ENCODE measurements around the gene MYOD1. TPM values are rescaled to one million over a fixed set of nuclear protein-coding genes. Genes with fewer than 3 reads are reported as not detected.

Gene MYOD1
- total RNA-seq, 1 donor from 2014 or later = not detected

- DNase-seq (ENCODE audit: low spot score in 2 of 2) = no peak
These were observed 28.0 kb downstream of the MYOD1 start for GRCh38 chr11:17747131-17747955.

GRCh38 chr11:17748044-17748443, 28.7 kb downstream of the MYOD1 start:
- DNase-seq (ENCODE audit: low spot score in 2 of 2) (no peak), FAIRE-seq (no peak)

More at GRCh38 chr11:17747131-17747955, 28.0 kb downstream of the MYOD1 start:
- no peak for FAIRE-seq

GRCh38 chr11:17748761-17749721, 29.7 kb downstream of the MYOD1 start:
- FAIRE-seq (no peak), DNase-seq (ENCODE audit: low spot score in 2 of 2) (no peak)

GRCh38 chr11:17750013-17750800, 30.8 kb downstream of the MYOD1 start:
- DNase-seq (ENCODE audit: low spot score in 2 of 2) = no peak
- FAIRE-seq = no peak

GRCh38 chr11:17750801-17751165, 31.4 kb downstream of the MYOD1 start:
- DNase-seq (ENCODE audit: low spot score in 2 of 2) (no peak), FAIRE-seq (no peak)

GRCh38 chr11:17751558-17751957, 32.2 kb downstream of the MYOD1 start:
- no peak for FAIRE-seq
- no peak for DNase-seq (ENCODE audit: low spot score in 2 of 2)

GRCh38 chr11:17752144-17752543, 32.8 kb downstream of the MYOD1 start:
- no peak for FAIRE-seq
- no peak for DNase-seq (ENCODE audit: low spot score in 2 of 2)

GRCh38 chr11:17753153-17753552, 33.8 kb downstream of the MYOD1 start:
- FAIRE-seq = no peak
- DNase-seq (ENCODE audit: low spot score in 2 of 2) = no peak

- no peak for FAIRE-seq
These were observed 34.3 kb downstream of the MYOD1 start for GRCh38 chr11:17753641-17754040.

GRCh38 chr11:17755891-17756290, 36.5 kb downstream of the MYOD1 start:
- DNase-seq (ENCODE audit: low spot score in 2 of 2) (no peak), FAIRE-seq (no peak)

More at GRCh38 chr11:17753641-17754040, 34.3 kb downstream of the MYOD1 start:
- DNase-seq (ENCODE audit: low spot score in 2 of 2) = no peak

- FAIRE-seq (no peak), DNase-seq (ENCODE audit: low spot score in 2 of 2) (no peak)
These were observed 41.0 kb downstream of the MYOD1 start for GRCh38 chr11:17760102-17761029.

GRCh38 chr11:17762309-17762974, 43.1 kb downstream of the MYOD1 start:
- DNase-seq (ENCODE audit: low spot score in 2 of 2) (no peak), FAIRE-seq (no peak)

GRCh38 chr11:17763244-17763643, 43.9 kb downstream of the MYOD1 start:
- no peak for DNase-seq (ENCODE audit: low spot score in 2 of 2)
- FAIRE-seq = no peak

GRCh38 chr11:17763703-17764102, 44.3 kb downstream of the MYOD1 start:
- DNase-seq (ENCODE audit: low spot score in 2 of 2) (no peak), FAIRE-seq (no peak)

- DNase-seq (ENCODE audit: low spot score in 2 of 2) = no peak
These were observed 45.3 kb downstream of the MYOD1 start for GRCh38 chr11:17764446-17765218.

GRCh38 chr11:17765356-17766072, 46.1 kb downstream of the MYOD1 start:
- DNase-seq (ENCODE audit: low spot score in 2 of 2) (no peak), FAIRE-seq (no peak)

More at GRCh38 chr11:17764446-17765218, 45.3 kb downstream of the MYOD1 start:
- no peak for FAIRE-seq

- no peak for FAIRE-seq
- no peak for DNase-seq (ENCODE audit: low spot score in 2 of 2)
These were observed 46.6 kb downstream of the MYOD1 start for GRCh38 chr11:17766073-17766359.

GRCh38 chr11:17766590-17766989, 47.2 kb downstream of the MYOD1 start:
- DNase-seq (ENCODE audit: low spot score in 2 of 2) (no peak), FAIRE-seq (no peak)

All from frontal cortex (tissue), 4 donors.